GM23338 (cell line): ENCODE results near the gene PARP6. TPM values are rescaled to one million over a fixed set of nuclear protein-coding genes. Genes with fewer than 3 reads are reported as not detected.

Source experiments
- ATAC-seq: fragments of 200-7000 bp; cut with Tn5 transposase; 3 replicates; pipeline ENCODE4 v1.9.1; 2020
- DNase-seq: peaks from one replicate; pipeline ENCODE4 v3.0.0-alpha.2; 2015; ENCODE audit warnings: low spot score
- H2AFZ ChIP-seq: fragments of 200-600 bp; sonication (generic); 2 replicates; pipeline ENCODE4 v1.8.0; 2016; ENCODE audit warnings: antibody characterized with exemption, mild to moderate bottlenecking, moderate library complexity
- H3F3A ChIP-seq: fragments of 200-600 bp; sonication (generic); replicated peaks from 2 replicates; pipeline ENCODE4 v1.8.0; 2017; ENCODE audit warnings: antibody characterized with exemption, mixed run types, low read depth
- H3K27ac ChIP-seq: fragments of 200-600 bp; sonication (generic); 2 replicates; pipeline ENCODE4 v1.6.1; 2016; ENCODE audit warnings: low read depth
- H3K27me3 ChIP-seq: fragments of 200-600 bp; sonication (generic); 2 replicates; pipeline ENCODE4 v1.8.0; 2016; ENCODE audit warnings: mild to moderate bottlenecking, mixed run types, moderate library complexity; ENCODE audit not compliant: insufficient read depth
- H3K36me3 ChIP-seq: fragments of 200-600 bp; sonication (generic); 2 replicates; pipeline ENCODE4 v1.8.0; 2016; ENCODE audit warnings: mild to moderate bottlenecking; ENCODE audit not compliant: insufficient read depth
- H3K4me1 ChIP-seq: fragments of 200-600 bp; sonication (generic); 2 replicates; pipeline ENCODE4 v1.8.0; 2016; ENCODE audit warnings: mild to moderate bottlenecking, moderate library complexity; ENCODE audit not compliant: insufficient read depth
- H3K4me2 ChIP-seq: fragments of 200-600 bp; sonication (generic); 2 replicates; pipeline ENCODE4 v1.7.1; 2017; ENCODE audit warnings: mixed run types
- H3K4me3 ChIP-seq: fragments of 200-600 bp; sonication (generic); 2 replicates; pipeline ENCODE4 v1.6.1; 2016; ENCODE audit warnings: mixed run types
- H3K79me2 ChIP-seq: fragments of 200-600 bp; sonication (generic); replicated peaks from 2 replicates; pipeline ENCODE4 v1.8.0; 2017; ENCODE audit warnings: mild to moderate bottlenecking; ENCODE audit not compliant: insufficient read depth
- H3K9me2 ChIP-seq: fragments of 200-600 bp; sonication (generic); 2 replicates; pipeline ENCODE4 v1.8.0; 2017; ENCODE audit not compliant: insufficient read depth
- H4K20me1 ChIP-seq: fragments of 200-600 bp; sonication (generic); replicated peaks from 2 replicates; pipeline ENCODE4 v1.8.0; 2017; ENCODE audit warnings: mild to moderate bottlenecking; ENCODE audit not compliant: insufficient read depth
- H3K27ac Mint-ChIP-seq: 2 replicates; pipeline ENCODE4 v1.8.0; 2020; ENCODE audit warnings: inconsistent platforms, mild to moderate bottlenecking, moderate library complexity, mixed read lengths
- H3K27me3 Mint-ChIP-seq: 3 replicates; pipeline ENCODE4 v1.8.0; 2022; ENCODE audit warnings: low read depth, mild to moderate bottlenecking, moderate library complexity, mixed read lengths, inconsistent platforms; ENCODE audit not compliant: insufficient read depth, poor library complexity
- H3K36me3 Mint-ChIP-seq: 3 replicates; pipeline ENCODE4 v1.8.0; 2021; ENCODE audit warnings: low read depth, mild to moderate bottlenecking, inconsistent platforms, moderate library complexity, mixed read lengths
- H3K4me1 Mint-ChIP-seq: 3 replicates; pipeline ENCODE4 v1.8.0; 2020; ENCODE audit warnings: mild to moderate bottlenecking, inconsistent platforms, mixed read lengths
- H3K4me3 Mint-ChIP-seq: 3 replicates; pipeline ENCODE4 v1.8.0; 2021; ENCODE audit warnings: moderate library complexity, mild to moderate bottlenecking, inconsistent platforms, mixed read lengths
- H3K9me3 Mint-ChIP-seq: 3 replicates; pipeline ENCODE4 v1.8.0; 2020; ENCODE audit warnings: moderate library complexity, mild to moderate bottlenecking, inconsistent platforms, mixed read lengths
- CREB1 ChIP-seq: fragments of 250-450 bp; sonication (Bioruptor Pico); IDR thresholded peaks from 2 replicates; pipeline ENCODE4 v1.5.0; 2020; ENCODE audit warnings: low read depth, mild to moderate bottlenecking, moderate library complexity
- EZH2phosphoT487 ChIP-seq: fragments of 200-600 bp; sonication (generic); IDR thresholded peaks from one replicate; pipeline ENCODE4 v1.8.1; 2018; ENCODE audit warnings: antibody characterized with exemption; ENCODE audit not compliant: unreplicated experiment
- JUNB ChIP-seq: IDR thresholded peaks from one replicate; pipeline ENCODE4 v1.6.1; 2016; ENCODE audit warnings: antibody characterized with exemption; ENCODE audit not compliant: unreplicated experiment
- ZNF331 ChIP-seq: fragments of 250-450 bp; sonication (Bioruptor Pico); IDR thresholded peaks from 2 replicates; pipeline ENCODE4 v1.5.0; 2020; ENCODE audit warnings: low read depth, mild to moderate bottlenecking, moderate library complexity
- polyA plus RNA-seq: library from polyadenylated mRNA; unstranded; fragments of >200 nt; fragmentation: Nextera tagmentation; extraction: Ambion mirVana; gene quantifications from 2 replicates; pipeline ENCODE4 v1.2.1, GENCODE V29; 2016
- total RNA-seq: library from RNA; depleted of rRNA; stranded (reverse); fragments of >200 nt; shearing (Covaris generic); gene quantifications from 2 replicates; pipeline ENCODE4 v1.2.3, GENCODE V29; 2014
- TF ChIP-seq, protein P1 (sequence below): IDR thresholded peaks from one replicate; pipeline ENCODE4 v1.6.1; 2018; ENCODE audit warnings: antibody characterized with exemption; ENCODE audit not compliant: unreplicated experiment
- TF ChIP-seq, protein P2 (sequence below), 2 experiments: fragments of 200-600 bp in 1 of 2; sonication (generic) in 1 of 2; conservative IDR thresholded peaks; 2 replicates each; pipeline versions ENCODE4 v1.5.1 to v1.6.1; 2016 to 2017; ENCODE audit warnings: antibody characterized with exemption in 2 of 2, low read depth in 2 of 2, mild to moderate bottlenecking in 2 of 2, moderate library complexity in 1 of 2

PARP6 gene
- total and polyA plus RNA-seq, 2 experiments from 2014 or later = 27.6 to 28.1 TPM

DNA sequence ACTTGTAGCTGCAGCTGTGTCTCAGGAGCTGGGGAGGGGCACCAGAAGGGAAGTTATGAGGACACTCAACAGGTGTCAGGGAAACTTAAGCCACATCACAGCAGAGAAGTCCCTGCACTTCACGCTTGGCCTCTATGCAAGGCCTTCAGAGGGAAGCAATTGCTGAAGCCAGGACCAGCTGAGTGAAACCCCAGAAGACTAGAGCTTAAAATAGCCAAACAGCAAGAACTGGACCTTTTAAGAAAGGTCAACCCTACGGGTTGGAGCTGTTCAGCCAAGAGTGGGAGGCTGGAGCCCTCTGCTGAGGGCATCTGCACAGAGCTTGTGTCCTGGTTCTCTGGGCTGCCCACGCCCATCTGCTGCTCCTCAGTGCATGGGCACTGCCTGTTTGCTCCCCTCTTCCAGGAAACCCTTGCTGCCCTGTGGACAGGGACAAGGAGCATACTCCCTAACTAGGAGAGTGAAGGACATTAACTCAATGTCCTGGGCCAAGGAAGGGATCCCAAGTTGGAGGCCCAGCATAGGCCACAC lies 70.9 kb downstream of the PARP6 start:
- H3K4me2 ChIP-seq = no peak overlapping the region
- H4K20me1 ChIP-seq = peaks cover 56% of the 10 kb centered on the region
- Mint-ChIP-seq H3K4me3 (no peak overlapping the region), H3K9me3 (peaks cover 3% of the 10 kb centered on the region; the same call in 1 of the 3 replicates), H3K27ac (no peak overlapping the region), H3K27me3 (peaks cover 31% of the 10 kb centered on the region), H3K4me1 (peaks cover 8% of the 10 kb centered on the region), H3K36me3 (peaks cover 85% of the 10 kb centered on the region)
- H3K9me2 ChIP-seq = no peaks in the 10 kb centered on the region
- ATAC-seq (no peak), DNase-seq (no peak)
- H3K27ac ChIP-seq = no peak overlapping the region
- peaks cover 64% of the 10 kb centered on the region for H3K36me3 ChIP-seq
- no peak overlapping the region for H2AFZ ChIP-seq
- no peak overlapping the region for H3K4me3 ChIP-seq
- TF ChIP-seq CREB1 (no peak), ZNF331 (no peak), EZH2phosphoT487 (no peak)
- TF ChIP-seq, protein P1, sequence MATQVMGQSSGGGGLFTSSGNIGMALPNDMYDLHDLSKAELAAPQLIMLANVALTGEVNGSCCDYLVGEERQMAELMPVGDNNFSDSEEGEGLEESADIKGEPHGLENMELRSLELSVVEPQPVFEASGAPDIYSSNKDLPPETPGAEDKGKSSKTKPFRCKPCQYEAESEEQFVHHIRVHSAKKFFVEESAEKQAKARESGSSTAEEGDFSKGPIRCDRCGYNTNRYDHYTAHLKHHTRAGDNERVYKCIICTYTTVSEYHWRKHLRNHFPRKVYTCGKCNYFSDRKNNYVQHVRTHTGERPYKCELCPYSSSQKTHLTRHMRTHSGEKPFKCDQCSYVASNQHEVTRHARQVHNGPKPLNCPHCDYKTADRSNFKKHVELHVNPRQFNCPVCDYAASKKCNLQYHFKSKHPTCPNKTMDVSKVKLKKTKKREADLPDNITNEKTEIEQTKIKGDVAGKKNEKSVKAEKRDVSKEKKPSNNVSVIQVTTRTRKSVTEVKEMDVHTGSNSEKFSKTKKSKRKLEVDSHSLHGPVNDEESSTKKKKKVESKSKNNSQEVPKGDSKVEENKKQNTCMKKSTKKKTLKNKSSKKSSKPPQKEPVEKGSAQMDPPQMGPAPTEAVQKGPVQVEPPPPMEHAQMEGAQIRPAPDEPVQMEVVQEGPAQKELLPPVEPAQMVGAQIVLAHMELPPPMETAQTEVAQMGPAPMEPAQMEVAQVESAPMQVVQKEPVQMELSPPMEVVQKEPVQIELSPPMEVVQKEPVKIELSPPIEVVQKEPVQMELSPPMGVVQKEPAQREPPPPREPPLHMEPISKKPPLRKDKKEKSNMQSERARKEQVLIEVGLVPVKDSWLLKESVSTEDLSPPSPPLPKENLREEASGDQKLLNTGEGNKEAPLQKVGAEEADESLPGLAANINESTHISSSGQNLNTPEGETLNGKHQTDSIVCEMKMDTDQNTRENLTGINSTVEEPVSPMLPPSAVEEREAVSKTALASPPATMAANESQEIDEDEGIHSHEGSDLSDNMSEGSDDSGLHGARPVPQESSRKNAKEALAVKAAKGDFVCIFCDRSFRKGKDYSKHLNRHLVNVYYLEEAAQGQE = no peak
- TF ChIP-seq, protein P2, sequence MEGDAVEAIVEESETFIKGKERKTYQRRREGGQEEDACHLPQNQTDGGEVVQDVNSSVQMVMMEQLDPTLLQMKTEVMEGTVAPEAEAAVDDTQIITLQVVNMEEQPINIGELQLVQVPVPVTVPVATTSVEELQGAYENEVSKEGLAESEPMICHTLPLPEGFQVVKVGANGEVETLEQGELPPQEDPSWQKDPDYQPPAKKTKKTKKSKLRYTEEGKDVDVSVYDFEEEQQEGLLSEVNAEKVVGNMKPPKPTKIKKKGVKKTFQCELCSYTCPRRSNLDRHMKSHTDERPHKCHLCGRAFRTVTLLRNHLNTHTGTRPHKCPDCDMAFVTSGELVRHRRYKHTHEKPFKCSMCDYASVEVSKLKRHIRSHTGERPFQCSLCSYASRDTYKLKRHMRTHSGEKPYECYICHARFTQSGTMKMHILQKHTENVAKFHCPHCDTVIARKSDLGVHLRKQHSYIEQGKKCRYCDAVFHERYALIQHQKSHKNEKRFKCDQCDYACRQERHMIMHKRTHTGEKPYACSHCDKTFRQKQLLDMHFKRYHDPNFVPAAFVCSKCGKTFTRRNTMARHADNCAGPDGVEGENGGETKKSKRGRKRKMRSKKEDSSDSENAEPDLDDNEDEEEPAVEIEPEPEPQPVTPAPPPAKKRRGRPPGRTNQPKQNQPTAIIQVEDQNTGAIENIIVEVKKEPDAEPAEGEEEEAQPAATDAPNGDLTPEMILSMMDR (conservative IDR thresholded peaks at IDR 0.05; ENCODE audit: low read depth in 2 of 2) = no peak
- H3K79me2 ChIP-seq = 0 out of 2 replicates have a peak, but pooled peaks cover 2% of the 10 kb centered on the region
- peaks cover 9% of the 10 kb centered on the region for H3K27me3 ChIP-seq
- 0 out of 2 replicates have a peak, but pooled peaks cover 9% of the 10 kb centered on the region for H3K4me1 ChIP-seq
- H3F3A ChIP-seq = peaks cover 82% of the 10 kb centered on the region

DNA sequence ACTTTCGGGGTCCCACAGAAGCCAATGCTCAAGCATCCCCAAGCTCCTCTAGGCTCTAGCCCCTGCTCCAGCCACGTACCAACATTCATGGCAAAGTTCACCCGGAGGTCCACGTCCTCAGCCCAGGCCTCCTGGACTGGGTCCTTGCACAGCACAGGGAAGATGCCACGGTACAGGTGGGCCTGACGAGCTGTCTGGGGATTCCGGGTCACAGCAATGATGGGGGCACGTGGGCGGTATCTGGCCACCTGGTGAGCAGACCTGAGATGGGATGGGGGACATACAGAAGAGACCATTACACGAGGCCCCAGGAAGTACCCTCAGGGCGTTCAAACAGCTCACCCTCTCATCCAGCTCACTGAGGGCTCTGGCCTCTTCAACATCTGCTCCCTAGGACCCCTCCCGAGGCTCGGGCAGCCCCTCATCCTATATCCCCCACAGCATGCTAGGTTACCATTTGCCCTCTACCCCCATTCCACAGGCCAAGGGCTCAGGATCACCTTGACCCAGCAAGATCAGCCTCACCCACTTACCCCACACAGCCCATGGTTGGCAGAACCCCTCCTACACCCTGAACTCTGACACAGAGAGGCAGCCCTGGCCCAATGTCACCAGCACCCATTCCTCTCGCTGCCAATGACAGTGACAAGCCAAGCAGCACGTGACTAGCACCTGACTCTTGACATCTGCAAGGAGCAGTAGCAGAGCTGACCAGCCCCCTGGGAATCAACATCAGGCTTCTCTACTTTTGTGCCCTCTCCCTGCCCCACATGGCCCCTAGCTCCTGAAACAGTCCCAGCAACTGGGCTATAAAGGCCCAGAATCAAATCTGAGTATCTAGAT lies 71.7 kb downstream of the PARP6 start:
- peaks cover 17% of the 10 kb centered on the region for H3K27me3 ChIP-seq
- H3K4me2 ChIP-seq = no peak overlapping the region
- Mint-ChIP-seq H3K36me3 (peaks cover 76% of the 10 kb centered on the region), H3K27me3 (peaks cover 39% of the 10 kb centered on the region), H3K4me3 (no peak overlapping the region), H3K4me1 (peaks cover 8% of the 10 kb centered on the region), H3K27ac (no peak overlapping the region), H3K9me3 (peaks cover 3% of the 10 kb centered on the region; the same call in 1 of the 3 replicates)
- no peak overlapping the region for H2AFZ ChIP-seq
- H3K79me2 ChIP-seq = 0 out of 2 replicates have a peak, but pooled peaks cover 2% of the 10 kb centered on the region
- H3K4me1 ChIP-seq = 0 out of 2 replicates have a peak, but pooled peaks cover 9% of the 10 kb centered on the region
- DNase-seq (no peak), ATAC-seq (no peak)
- H3K36me3 ChIP-seq = peaks cover 55% of the 10 kb centered on the region
- H3F3A ChIP-seq = peaks cover 75% of the 10 kb centered on the region
- peaks cover 53% of the 10 kb centered on the region for H4K20me1 ChIP-seq
- peak overlapping the region; percentile 66; the same call in 1 of the 2 replicates for H3K27ac ChIP-seq
- H3K4me3 ChIP-seq = no peak overlapping the region
- no peaks in the 10 kb centered on the region for H3K9me2 ChIP-seq
- TF ChIP-seq, protein P1 = no peak
- TF ChIP-seq EZH2phosphoT487 (no peak), JUNB (no peak)
- TF ChIP-seq, protein P2 (conservative IDR thresholded peaks at IDR 0.05; ENCODE audit: low read depth in 2 of 2) = no peak
